ENCODE results near the gene PTPN21. TPM values are rescaled to one million over a fixed set of nuclear protein-coding genes. Genes with fewer than 3 reads are reported as not detected.
A peak's percentile ranks its signal among the peaks of the same experiment; 100 is the strongest.

The PTPN21 gene
- total RNA-seq, 4 donors from 2014 or later: 25.6 to 35.5 (median 32.2) TPM

- Histone ChIP-seq H3K4me3 (no peak overlapping the region), H3K27ac (peak overlapping the region in 2 of 4 donors; percentile 53 to 62), H3K36me3 (no peaks in the 10 kb centered on the region), H3K9me3 (no peaks in the 10 kb centered on the region), H3K27me3 (no peaks in the 10 kb centered on the region), H3K4me1 (peaks cover 0 to 33% (median 15%) of the 10 kb centered on the region in 4 donors)
- DNase-seq (ENCODE audit: low spot score in 2 of 2): no peak
- TF ChIP-seq, protein P1, sequence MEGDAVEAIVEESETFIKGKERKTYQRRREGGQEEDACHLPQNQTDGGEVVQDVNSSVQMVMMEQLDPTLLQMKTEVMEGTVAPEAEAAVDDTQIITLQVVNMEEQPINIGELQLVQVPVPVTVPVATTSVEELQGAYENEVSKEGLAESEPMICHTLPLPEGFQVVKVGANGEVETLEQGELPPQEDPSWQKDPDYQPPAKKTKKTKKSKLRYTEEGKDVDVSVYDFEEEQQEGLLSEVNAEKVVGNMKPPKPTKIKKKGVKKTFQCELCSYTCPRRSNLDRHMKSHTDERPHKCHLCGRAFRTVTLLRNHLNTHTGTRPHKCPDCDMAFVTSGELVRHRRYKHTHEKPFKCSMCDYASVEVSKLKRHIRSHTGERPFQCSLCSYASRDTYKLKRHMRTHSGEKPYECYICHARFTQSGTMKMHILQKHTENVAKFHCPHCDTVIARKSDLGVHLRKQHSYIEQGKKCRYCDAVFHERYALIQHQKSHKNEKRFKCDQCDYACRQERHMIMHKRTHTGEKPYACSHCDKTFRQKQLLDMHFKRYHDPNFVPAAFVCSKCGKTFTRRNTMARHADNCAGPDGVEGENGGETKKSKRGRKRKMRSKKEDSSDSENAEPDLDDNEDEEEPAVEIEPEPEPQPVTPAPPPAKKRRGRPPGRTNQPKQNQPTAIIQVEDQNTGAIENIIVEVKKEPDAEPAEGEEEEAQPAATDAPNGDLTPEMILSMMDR (IDR thresholded peaks at IDR 0.05): no peak
- TF ChIP-seq POLR2A (IDR thresholded peaks at IDR 0.05): no peak
- TF ChIP-seq EP300 (IDR thresholded peaks at IDR 0.05): no peak
- 52 to 57% methylated on average over 3 of the region's 3 CpGs for WGBS, 2 donors
These were observed 1.8 kb upstream of the PTPN21 start for GRCh38 chr14:88556581-88556980.

GRCh38 chr14:88553886-88554456, 836 bp downstream of the PTPN21 start:
- Histone ChIP-seq H3K36me3 (peaks cover 0 to 17% (median 4%) of the 10 kb centered on the region in 3 donors), H3K27me3 (no peaks in the 10 kb centered on the region), H3K9me3 (no peaks in the 10 kb centered on the region), H3K4me1 (peaks cover 0 to 50% (median 25%) of the 10 kb centered on the region in 4 donors), H3K4me3 (peak overlapping the region; percentile 59 to 86 (median 68)), H3K27ac (peak overlapping the region; percentile 86 to 96 (median 92))
- DNase-seq (ENCODE audit: low spot score in 2 of 2): no peak
- 2 to 3% methylated on average over 19 of the region's 19 CpGs for WGBS, 2 donors
- no peak for TF ChIP-seq POLR2A (IDR thresholded peaks at IDR 0.05)
- TF ChIP-seq, protein P1 (IDR thresholded peaks at IDR 0.05): no peak
- no peak for TF ChIP-seq EP300 (IDR thresholded peaks at IDR 0.05)

GRCh38 chr14:88552876-88553275, 1.9 kb downstream of the PTPN21 start:
- H3K9me3 ChIP-seq: no peaks in the 10 kb centered on the region
- peaks cover 0 to 61% (median 25%) of the 10 kb centered on the region in 4 donors for H3K4me1 ChIP-seq
- H3K36me3 ChIP-seq: peaks cover 0 to 28% (median 5%) of the 10 kb centered on the region in 3 donors
- H3K27ac ChIP-seq: peak overlapping the region in 3 of 4 donors; percentile 72 to 96 (median 92)
- TF ChIP-seq, protein P1 (IDR thresholded peaks at IDR 0.05): no peak
- no peak for TF ChIP-seq POLR2A (IDR thresholded peaks at IDR 0.05)
- TF ChIP-seq EP300 (IDR thresholded peaks at IDR 0.05): no peak
- peak overlapping the region in 1 of 4 donors; percentile 59 for H3K4me3 ChIP-seq
- no peak for DNase-seq (ENCODE audit: low spot score in 2 of 2)
- 79 to 83% methylated on average over 2 of the region's 2 CpGs for WGBS, 2 donors
- no peaks in the 10 kb centered on the region for H3K27me3 ChIP-seq

DNA sequence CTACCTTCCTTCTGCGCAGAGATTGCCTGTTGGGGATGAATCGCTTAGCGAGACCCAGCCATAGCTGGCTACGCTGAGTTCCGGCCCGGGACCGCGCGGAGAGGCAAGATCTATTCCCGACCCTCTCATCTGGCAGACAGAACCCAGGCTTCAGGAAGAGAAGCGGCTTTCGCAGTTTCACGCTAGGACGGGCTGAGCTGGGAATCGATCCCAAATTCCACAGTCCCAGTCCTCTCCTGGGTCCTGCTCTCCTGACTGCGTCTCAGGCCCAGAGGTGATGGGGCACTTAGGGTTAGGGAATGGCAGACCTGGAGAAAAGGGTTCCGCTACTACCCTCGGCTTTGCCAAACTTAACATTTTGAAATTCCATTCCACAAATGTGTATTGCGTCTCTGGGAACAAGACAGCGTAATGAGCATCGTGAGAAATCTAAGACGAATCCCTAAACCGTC, 2.8 kb downstream of the PTPN21 start:
- TF ChIP-seq EP300 (IDR thresholded peaks at IDR 0.05) (peak in 1 of 2 donors; percentile 4), POLR2A (IDR thresholded peaks at IDR 0.05) (no peak)
- 8 to 15% methylated on average over 17 to 23 of the region's 23 CpGs for whole genome bisulfite sequencing, 2 donors
- peaks cover 0 to 69% (median 25%) of the 10 kb centered on the region in 4 donors for H3K4me1 ChIP-seq
- no peaks in the 10 kb centered on the region for H3K9me3 ChIP-seq
- H3K27ac ChIP-seq: peak overlapping the region; percentile 58 to 96 (median 82)
- H3K4me3 ChIP-seq: peak overlapping the region; percentile 56 to 93 (median 58)
- H3K36me3 ChIP-seq: peaks cover 0 to 35% (median 5%) of the 10 kb centered on the region in 3 donors
- no peaks in the 10 kb centered on the region for H3K27me3 ChIP-seq
- DNase-seq (ENCODE audit: low spot score in 2 of 2): peak in 1 of 2 donors; percentile 13

GRCh38 chr14:88551094-88551870, 3.5 kb downstream of the PTPN21 start:
- Histone ChIP-seq H3K4me3 (peak overlapping the region; percentile 56 to 93 (median 58)), H3K27ac (peak overlapping the region; percentile 58 to 96 (median 82)), H3K36me3 (peaks cover 0 to 41% (median 5%) of the 10 kb centered on the region in 3 donors), H3K27me3 (no peaks in the 10 kb centered on the region), H3K9me3 (no peaks in the 10 kb centered on the region), H3K4me1 (peaks cover 0 to 75% (median 25%) of the 10 kb centered on the region in 4 donors)
- TF ChIP-seq, protein P1 (IDR thresholded peaks at IDR 0.05): peak in 4 of 5 experiments; percentile 8 to 73 (median 46)
- TF ChIP-seq EP300 (IDR thresholded peaks at IDR 0.05) (peak in 1 of 2 donors; percentile 92), POLR2A (IDR thresholded peaks at IDR 0.05) (peak in 1 of 2 donors; percentile 44)
- DNase-seq (ENCODE audit: low spot score in 2 of 2): peak; percentile 48 to 73
- WGBS, 2 donors: 10 to 14% methylated on average over 30 to 43 of the region's 50 CpGs

Data from tibial nerve (tissue), 4 donors.